ENCODE data around the gene TM4SF1.

Gene TM4SF1

GRCh38 chr3:149374793-149375500 lies 2.5 kb downstream of the TM4SF1 start:
- peaks cover 6% of the 10 kb centered on the region for H3K36me3 Mint-ChIP-seq (ENCODE audit: low read depth)
- H3K9me3 Mint-ChIP-seq, result peaks cover 15% of the 10 kb centered on the region
- no peak overlapping the region for H3K27ac Mint-ChIP-seq
- H3K27me3 Mint-ChIP-seq (ENCODE audit: low read depth, poor library complexity), result peaks cover 3% of the 10 kb centered on the region
- H3K4me3 Mint-ChIP-seq, result no peak overlapping the region
- peaks cover 24% of the 10 kb centered on the region for H3K4me1 Mint-ChIP-seq
- no peak for TF ChIP-seq CTCF (IDR thresholded peaks at IDR 0.05)
- DNase-seq, result no peak

DNA sequence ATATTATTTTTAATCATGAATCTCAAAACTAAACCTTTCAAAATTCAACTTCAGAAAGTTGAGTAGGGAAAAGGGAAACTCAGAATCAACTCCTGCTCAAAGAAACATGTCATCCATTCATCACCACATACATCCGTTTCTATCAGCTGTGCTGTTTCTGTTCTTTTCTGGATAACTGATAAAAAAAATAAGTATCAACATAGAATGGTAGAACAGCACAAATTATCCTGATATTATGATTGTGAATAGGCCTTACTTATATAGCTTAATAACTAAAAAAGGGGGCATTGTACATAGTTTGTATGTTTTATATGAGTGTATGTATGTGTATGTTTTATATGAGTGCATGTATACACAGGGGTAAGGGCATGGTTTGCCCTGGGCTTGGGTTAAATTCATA lies 3.1 kb downstream of the TM4SF1 start:
- TF ChIP-seq CTCF (IDR thresholded peaks at IDR 0.05), result no peak
- no peak overlapping the region for H3K4me3 Mint-ChIP-seq
- DNase-seq, result no peak

DNA sequence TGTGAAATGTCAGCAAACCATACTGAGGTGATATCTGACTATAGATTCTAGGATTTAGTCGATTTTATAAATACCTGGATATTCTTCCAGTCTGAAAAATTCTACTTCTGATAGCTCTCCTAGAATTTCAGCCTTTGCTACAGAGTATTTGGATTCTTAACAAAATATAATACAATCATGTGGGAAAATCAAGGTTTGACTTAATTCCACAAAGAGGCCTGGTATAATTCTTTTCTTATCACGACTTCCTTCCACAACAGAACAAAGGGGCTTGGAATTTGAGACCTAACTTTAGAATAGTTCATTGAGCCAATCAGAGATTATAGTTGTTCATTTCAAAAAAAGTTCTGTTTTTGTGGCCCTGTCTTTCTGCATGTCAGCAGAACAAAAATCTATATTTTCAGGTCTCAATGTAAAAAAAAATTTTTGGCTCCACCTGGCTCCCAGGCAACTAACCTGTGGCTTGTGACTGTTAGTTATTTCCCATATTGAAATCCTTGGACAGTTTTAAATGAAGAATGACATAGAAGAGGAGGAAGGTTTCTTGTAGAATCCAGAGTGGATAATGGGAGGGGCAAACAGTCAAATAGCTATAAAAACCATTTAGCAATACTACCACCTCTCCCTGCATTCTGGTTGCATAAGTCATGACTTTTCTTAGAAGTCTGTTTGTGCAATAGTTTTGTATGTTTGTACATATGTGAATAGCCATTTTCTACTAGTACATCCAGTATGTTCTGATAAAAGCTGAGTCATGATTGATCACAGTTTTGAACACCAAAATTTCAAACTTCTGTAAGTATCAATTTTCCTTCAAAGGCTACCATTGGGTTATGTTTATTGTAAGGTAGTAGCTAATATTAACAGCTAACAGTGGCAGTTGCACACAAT lies 4.0 kb downstream of the TM4SF1 start:
- no peak overlapping the region for H3K4me3 Mint-ChIP-seq
- H3K9me3 Mint-ChIP-seq, result peaks cover 1% of the 10 kb centered on the region
- no peak for TF ChIP-seq CTCF (IDR thresholded peaks at IDR 0.05)
- no peak for DNase-seq
- H3K27ac Mint-ChIP-seq, result no peak overlapping the region
- peaks cover 39% of the 10 kb centered on the region for H3K4me1 Mint-ChIP-seq
- peaks cover 3% of the 10 kb centered on the region for H3K27me3 Mint-ChIP-seq (ENCODE audit: low read depth, poor library complexity)
- H3K36me3 Mint-ChIP-seq (ENCODE audit: low read depth), result no peaks in the 10 kb centered on the region

More for the DNA sequence above, 3.1 kb downstream of the TM4SF1 start:
- Mint-ChIP-seq H3K4me1 (peaks cover 29% of the 10 kb centered on the region), H3K27ac (no peak overlapping the region), H3K27me3 (ENCODE audit: low read depth, poor library complexity) (peaks cover 3% of the 10 kb centered on the region), H3K9me3 (peaks cover 10% of the 10 kb centered on the region), H3K36me3 (ENCODE audit: low read depth) (peaks cover 6% of the 10 kb centered on the region)

- no peak for TF ChIP-seq CTCF (IDR thresholded peaks at IDR 0.05)
- H3K27ac Mint-ChIP-seq, result no peak overlapping the region
- DNase-seq, result no peak
- no peak overlapping the region for H3K4me3 Mint-ChIP-seq
- peaks cover 33% of the 10 kb centered on the region for H3K4me1 Mint-ChIP-seq
- H3K9me3 Mint-ChIP-seq, result no peaks in the 10 kb centered on the region
- H3K36me3 Mint-ChIP-seq (ENCODE audit: low read depth), result no peaks in the 10 kb centered on the region
- H3K27me3 Mint-ChIP-seq (ENCODE audit: low read depth, poor library complexity), result peaks cover 3% of the 10 kb centered on the region
Observed at GRCh38 chr3:149371723-149372114, 5.7 kb downstream of the TM4SF1 start.

DNA sequence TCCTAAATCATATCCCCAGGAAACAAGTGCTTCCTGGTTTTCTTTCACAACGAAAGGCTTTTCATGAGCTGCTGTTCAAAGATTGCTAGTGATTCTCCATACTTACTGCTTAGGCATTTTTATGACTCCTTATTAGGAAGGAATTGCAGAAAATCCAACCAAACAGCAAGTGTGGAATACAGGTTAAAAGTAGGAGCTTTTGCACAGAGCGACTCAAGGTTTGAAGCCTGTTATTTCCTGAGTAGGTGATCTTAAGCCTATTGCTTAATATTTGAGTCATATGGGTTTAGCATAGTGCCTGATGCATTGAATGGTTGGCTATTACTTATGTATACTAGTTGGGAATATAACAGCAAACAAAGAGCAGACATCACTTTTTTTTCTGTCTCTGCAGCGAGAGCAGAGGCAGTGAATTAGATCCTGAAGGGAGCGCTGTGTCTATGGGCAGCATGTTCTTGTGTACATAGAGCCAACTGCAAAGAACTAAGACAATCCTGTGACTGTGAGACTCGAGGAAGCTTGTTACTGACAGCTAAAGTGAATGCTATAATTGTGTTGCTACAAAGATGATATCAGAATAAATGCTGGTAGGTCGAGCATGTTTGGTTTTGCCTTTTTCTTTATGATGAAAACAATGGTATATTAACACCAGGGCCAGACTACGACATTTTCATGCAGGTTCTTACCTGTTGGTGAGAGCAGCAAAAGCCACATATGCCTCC lies 6.3 kb downstream of the TM4SF1 start:
- H3K4me3 Mint-ChIP-seq, result no peak overlapping the region

More for the DNA sequence above, 6.3 kb downstream of the TM4SF1 start:
- TF ChIP-seq CTCF (IDR thresholded peaks at IDR 0.05), result no peak
- no peak for DNase-seq
- Mint-ChIP-seq H3K4me1 (peaks cover 32% of the 10 kb centered on the region), H3K9me3 (no peaks in the 10 kb centered on the region), H3K36me3 (ENCODE audit: low read depth) (no peaks in the 10 kb centered on the region), H3K27ac (no peak overlapping the region), H3K27me3 (ENCODE audit: low read depth, poor library complexity) (peaks cover 3% of the 10 kb centered on the region)

Data from nephron progenitor cell (in vitro differentiated cells).